ENCODE results near the gene BBS2. TPM values are rescaled to one million over a fixed set of nuclear protein-coding genes. Genes with fewer than 3 reads are reported as not detected.
A peak's percentile ranks its signal among the peaks of the same experiment; 100 is the strongest.

Gene BBS2
- total and polyA plus RNA-seq, 9 of the 15 experiments (the other 6 are each of a cell fraction or from before 2014, with no cell fraction given): 4.2 to 22.7 (median 10.2) TPM

- H3K9me3 ChIP-seq (replicated peaks; ENCODE audit: control insufficient read depth, insufficient read depth, low read depth, low read length): no peaks in the 10 kb centered on the region
- no peak overlapping the region for H3K27ac ChIP-seq (ENCODE audit: extremely low read depth, low read depth, low read length)
- H3K9ac ChIP-seq (ENCODE audit: insufficient read depth in 1 of 2, low read depth in 2 of 2, low read length in 2 of 2): no peak overlapping the region
- FAIRE-seq (no peak), ATAC-seq (peak; percentile 85), DNase-seq (ENCODE audit: extremely low read depth in 1 of 4, low spot score in 3 of 4) (no peak)
- intact Hi-C loops (cut with micrococcal nuclease): no loop called here
- H3K36me3 ChIP-seq (ENCODE audit: control insufficient read depth, insufficient read depth, low read length): no peaks in the 10 kb centered on the region
- BruUV-seq (replicated peaks): no TSS peak
- H3K4me1 ChIP-seq (replicated peaks in 1 of 2; ENCODE audit: control insufficient read depth in 2 of 2, insufficient read depth in 2 of 2, low read length in 2 of 2): peaks cover 0 to 2% of the 10 kb centered on the region in 2 experiments; a peak in 1 of 5 replicates
- H4K20me1 ChIP-seq (replicated peaks; ENCODE audit: control insufficient read depth, insufficient read depth, low read length): no peaks in the 10 kb centered on the region
- in situ Hi-C loops (cut with MboI): no loop called here
- no peaks in the 10 kb centered on the region for H3K9me1 ChIP-seq (ENCODE audit: control insufficient read depth, insufficient read depth, low read length)
- no peaks in the 10 kb centered on the region for H3K27me3 ChIP-seq (ENCODE audit: control insufficient read depth in 2 of 2, insufficient read depth in 2 of 2, low read length in 2 of 2)
- WGBS (ENCODE audit: insufficient coverage, low coverage, missing lambda C conversion rate): 5% methylated on average over 2 of the region's 2 CpGs
- ChIA-PET CTCF (ENCODE audit: low intra/inter-chr PET ratio) (no interaction called here), POLR2A (interaction anchor here (0.8 kb wide), 1 partner anchor 29 kb away, joined by 3 read pairs; no protein-coding TSS in a partner anchor)
- H3K4me3 ChIP-seq: no peak overlapping the region
- no peaks in the 10 kb centered on the region for H3K79me2 ChIP-seq (ENCODE audit: control insufficient read depth, insufficient read depth, low read length)
- no peak overlapping the region for H3K4me2 ChIP-seq (ENCODE audit: insufficient read depth, low read length)
- H2AFZ ChIP-seq (ENCODE audit: low read depth, low read length): no peak overlapping the region
- TF ChIP-seq ZNF384 (IDR thresholded peaks at IDR 0.05; ENCODE audit: low read depth, low read length): peak; percentile 84
- peak; percentile 44; the same call in 1 of the 2 replicates for TF ChIP-seq JUND (IDR thresholded peaks at IDR 0.05; ENCODE audit: borderline replicate concordance, low read depth, low read length)
- no peak for TF ChIP-seq JUND (tag; IDR thresholded peaks at IDR 0.05; ENCODE audit: borderline replicate concordance, low read depth, low read length)
- no peak for TF ChIP-seq CXXC5 (CRISPR knock-in tag; IDR thresholded peaks at IDR 0.05)
- TF ChIP-seq EP400 (IDR thresholded peaks at IDR 0.05): 0 out of 2 replicates have a peak, but pooled peaks have one; percentile 19
- TF ChIP-seq EHMT2 (IDR thresholded peaks at IDR 0.05): no peak
- TF ChIP-seq NFYB (IDR thresholded peaks at IDR 0.05; ENCODE audit: extremely low read depth, insufficient read length): no peak
- TF ChIP-seq PKNOX1 (IDR thresholded peaks at IDR 0.05): peak; percentile 24; the same call in 1 of the 2 replicates
- peak; percentile 42; the same call in 1 of the 2 replicates for TF ChIP-seq TEAD4 (IDR thresholded peaks at IDR 0.05; ENCODE audit: low read length)
- no peak for TF ChIP-seq TEAD4 (CRISPR knock-in tag; IDR thresholded peaks at IDR 0.05; ENCODE audit: borderline replicate concordance)
- TF ChIP-seq CEBPG (CRISPR knock-in tag; IDR thresholded peaks at IDR 0.05): peak; percentile 51
- peak; percentile 67 to 89 for TF ChIP-seq CEBPG (tag; conservative IDR thresholded peaks at IDR 0.05 in 1 of 2, IDR thresholded peaks at IDR 0.05 in 1 of 2)
- TF ChIP-seq CEBPB (tag; IDR thresholded peaks at IDR 0.05): peak; percentile 78
- 0 out of 2 replicates have a peak, but pooled peaks have one; percentile 3 for TF ChIP-seq DPF2 (IDR thresholded peaks at IDR 0.05)
- TF ChIP-seq RBM39 (optimal IDR thresholded peaks at IDR 0.05; ENCODE audit: low read depth, low read length): no peak
- TF ChIP-seq ATF7 (IDR thresholded peaks at IDR 0.05): peak; percentile 66
- peak; percentile 93 for TF ChIP-seq ATF3 (IDR thresholded peaks at IDR 0.05)
- no peak for TF ChIP-seq ATF3 (CRISPR knock-in tag; conservative IDR thresholded peaks at IDR 0.05)
- TF ChIP-seq KDM4B (IDR thresholded peaks at IDR 0.05; ENCODE audit: borderline replicate concordance in 2 of 2, low read depth in 1 of 2): no peak
- TF ChIP-seq TEAD2 (tag; IDR thresholded peaks at IDR 0.05): 0 out of 2 replicates have a peak, but pooled peaks have one; percentile 12
- TF ChIP-seq L3MBTL2 (IDR thresholded peaks at IDR 0.05): no peak
Measured at GRCh38 chr16:56493126-56493525, 26.7 kb downstream of the BBS2 start.

All from K562 (cell line).